Measurements from ENCODE around the gene FNDC3B.

DNA sequence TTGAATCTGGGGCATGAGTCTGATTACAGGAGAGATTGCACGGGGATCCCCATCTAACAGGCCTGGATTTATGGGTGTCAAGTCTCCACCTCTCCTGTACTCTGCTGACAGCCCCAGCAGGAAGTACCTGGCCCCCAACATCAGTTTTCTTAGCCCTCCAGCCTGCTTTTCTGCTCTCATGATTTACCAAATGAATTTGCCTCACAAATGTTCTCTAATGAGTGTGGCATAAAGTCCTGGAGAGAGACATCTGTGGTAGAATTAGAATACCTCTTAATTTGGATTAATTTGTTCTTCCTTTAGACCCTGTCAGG lies 60.1 kb downstream of the FNDC3B start:
- TF ChIP-seq CEBPB (IDR thresholded peaks at IDR 0.05) (no peak), RAD21 (IDR thresholded peaks at IDR 0.05; ENCODE audit: low read depth) (no peak), TAF1 (IDR thresholded peaks at IDR 0.05; ENCODE audit: low read depth) (no peak), TEAD4 (IDR thresholded peaks at IDR 0.05) (no peak), ZBTB7A (IDR thresholded peaks at IDR 0.05; ENCODE audit: low read depth) (no peak), EP300 (IDR thresholded peaks at IDR 0.05; ENCODE audit: borderline replicate concordance) (no peak), FOXM1 (IDR thresholded peaks at IDR 0.05; ENCODE audit: borderline replicate concordance, low read depth) (no peak), TCF12 (IDR thresholded peaks at IDR 0.05; ENCODE audit: low read depth) (no peak)
- TF ChIP-seq, protein P1, sequence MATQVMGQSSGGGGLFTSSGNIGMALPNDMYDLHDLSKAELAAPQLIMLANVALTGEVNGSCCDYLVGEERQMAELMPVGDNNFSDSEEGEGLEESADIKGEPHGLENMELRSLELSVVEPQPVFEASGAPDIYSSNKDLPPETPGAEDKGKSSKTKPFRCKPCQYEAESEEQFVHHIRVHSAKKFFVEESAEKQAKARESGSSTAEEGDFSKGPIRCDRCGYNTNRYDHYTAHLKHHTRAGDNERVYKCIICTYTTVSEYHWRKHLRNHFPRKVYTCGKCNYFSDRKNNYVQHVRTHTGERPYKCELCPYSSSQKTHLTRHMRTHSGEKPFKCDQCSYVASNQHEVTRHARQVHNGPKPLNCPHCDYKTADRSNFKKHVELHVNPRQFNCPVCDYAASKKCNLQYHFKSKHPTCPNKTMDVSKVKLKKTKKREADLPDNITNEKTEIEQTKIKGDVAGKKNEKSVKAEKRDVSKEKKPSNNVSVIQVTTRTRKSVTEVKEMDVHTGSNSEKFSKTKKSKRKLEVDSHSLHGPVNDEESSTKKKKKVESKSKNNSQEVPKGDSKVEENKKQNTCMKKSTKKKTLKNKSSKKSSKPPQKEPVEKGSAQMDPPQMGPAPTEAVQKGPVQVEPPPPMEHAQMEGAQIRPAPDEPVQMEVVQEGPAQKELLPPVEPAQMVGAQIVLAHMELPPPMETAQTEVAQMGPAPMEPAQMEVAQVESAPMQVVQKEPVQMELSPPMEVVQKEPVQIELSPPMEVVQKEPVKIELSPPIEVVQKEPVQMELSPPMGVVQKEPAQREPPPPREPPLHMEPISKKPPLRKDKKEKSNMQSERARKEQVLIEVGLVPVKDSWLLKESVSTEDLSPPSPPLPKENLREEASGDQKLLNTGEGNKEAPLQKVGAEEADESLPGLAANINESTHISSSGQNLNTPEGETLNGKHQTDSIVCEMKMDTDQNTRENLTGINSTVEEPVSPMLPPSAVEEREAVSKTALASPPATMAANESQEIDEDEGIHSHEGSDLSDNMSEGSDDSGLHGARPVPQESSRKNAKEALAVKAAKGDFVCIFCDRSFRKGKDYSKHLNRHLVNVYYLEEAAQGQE (IDR thresholded peaks at IDR 0.05; ENCODE audit: low read depth): no peak

Measured in Ishikawa (cell line).